Neuronal stem cell (in vitro differentiated cells): ENCODE measurements around the gene BTBD10.

Source experiments
- DNase-seq: peaks from one replicate; pipeline ENCODE4 v3.0.0-alpha.2; 2013; ENCODE audit warnings: low spot score
- H2AFZ ChIP-seq: one replicate; pipeline ENCODE4 v1.6.1; 2013; ENCODE audit warnings: mild to moderate bottlenecking, low read length, inconsistent platforms
- H2AK5ac ChIP-seq: 2 replicates; pipeline ENCODE4 v1.6.1; 2013; ENCODE audit warnings: low read depth, mild to moderate bottlenecking, inconsistent platforms, low read length, moderate library complexity, mixed read lengths
- H2BK120ac ChIP-seq: 2 replicates; pipeline ENCODE4 v1.6.1; 2013; ENCODE audit warnings: low read depth, mild to moderate bottlenecking, inconsistent platforms, low read length, moderate library complexity, mixed read lengths
- H2BK12ac ChIP-seq: one replicate; pipeline ENCODE4 v1.6.1; 2013; ENCODE audit warnings: low read length, inconsistent platforms
- H2BK15ac ChIP-seq: 2 replicates; pipeline ENCODE4 v1.6.1; 2013; ENCODE audit warnings: mild to moderate bottlenecking, low read length, inconsistent platforms, mixed read lengths
- H2BK5ac ChIP-seq: one replicate; pipeline ENCODE4 v1.6.1; 2013; ENCODE audit warnings: inconsistent platforms, mild to moderate bottlenecking, low read length, moderate library complexity
- H3K14ac ChIP-seq: one replicate; pipeline ENCODE4 v1.6.1; 2013; ENCODE audit warnings: low read length, inconsistent platforms
- H3K18ac ChIP-seq: 2 replicates; pipeline ENCODE4 v1.6.1; 2013; ENCODE audit warnings: low read length, inconsistent platforms
- H3K23ac ChIP-seq: 2 replicates; pipeline ENCODE4 v1.6.1; 2013; ENCODE audit warnings: low read depth, mild to moderate bottlenecking, mixed read lengths, low read length, inconsistent platforms; ENCODE audit not compliant: poor library complexity
- H3K27ac ChIP-seq: replicated peaks from 3 replicates; pipeline ENCODE4 v1.5.1; 2013; ENCODE audit warnings: low read length, inconsistent platforms
- H3K27me3 ChIP-seq, 3 experiments: 2 replicates each; pipeline ENCODE4 v1.6.1; 2013; ENCODE audit warnings: low read length in 3 of 3, mild to moderate bottlenecking in 2 of 3, inconsistent platforms in 1 of 3, low read depth in 1 of 3, mixed read lengths in 1 of 3, moderate library complexity in 1 of 3; ENCODE audit not compliant: control insufficient read depth in 3 of 3, insufficient read depth in 3 of 3
- H3K36me3 ChIP-seq, 2 donors: replicated peaks in 1 of 2; 2 replicates each; pipeline ENCODE4 v1.6.1; 2013; ENCODE audit warnings: low read length in 2 of 2; ENCODE audit not compliant: control insufficient read depth in 2 of 2, insufficient read depth in 2 of 2
- H3K4ac ChIP-seq: 2 replicates; pipeline ENCODE4 v1.6.1; 2013; ENCODE audit warnings: inconsistent platforms, mild to moderate bottlenecking, low read length, moderate library complexity
- H3K4me1 ChIP-seq, 2 donors: 1 replicate in 1 of 2; 2 replicates in 1 of 2; pipeline ENCODE4 v1.6.1; 2013; ENCODE audit warnings: low read length in 2 of 2, low read depth in 1 of 2; ENCODE audit not compliant: control insufficient read depth in 2 of 2, insufficient read depth in 1 of 2
- H3K4me2 ChIP-seq: one replicate; pipeline ENCODE4 v1.6.1; 2013; ENCODE audit warnings: mild to moderate bottlenecking, low read length, inconsistent platforms; ENCODE audit not compliant: insufficient read depth, poor library complexity, severe bottlenecking
- H3K4me3 ChIP-seq, 2 donors: 2 replicates each; pipeline ENCODE4 v1.5.1; 2013; ENCODE audit warnings: low read length in 2 of 2, mild to moderate bottlenecking in 2 of 2, inconsistent platforms in 1 of 2, moderate library complexity in 1 of 2
- H3K79me1 ChIP-seq: one replicate; pipeline ENCODE4 v1.6.1; 2013; ENCODE audit warnings: low read depth, mild to moderate bottlenecking, inconsistent platforms, low read length, moderate library complexity
- H3K9ac ChIP-seq: one replicate; pipeline ENCODE4 v1.6.1; 2013; ENCODE audit warnings: mild to moderate bottlenecking, low read depth, low read length, inconsistent platforms; ENCODE audit not compliant: poor library complexity
- H3K9me3 ChIP-seq, 2 donors: replicated peaks in 1 of 2; 2 replicates each; pipeline versions ENCODE3 to v1.6.1; 2013; ENCODE audit warnings: low read length in 2 of 2, mild to moderate bottlenecking in 2 of 2, inconsistent platforms in 1 of 2, low read depth in 1 of 2, mixed read lengths in 1 of 2, moderate library complexity in 1 of 2; ENCODE audit not compliant: control insufficient read depth in 2 of 2, insufficient read depth in 1 of 2
- H4K8ac ChIP-seq: one replicate; pipeline ENCODE4 v1.6.1; 2013; ENCODE audit warnings: low read depth, mild to moderate bottlenecking, inconsistent platforms, low read length, moderate library complexity
- H4K91ac ChIP-seq: one replicate; pipeline ENCODE4 v1.6.1; 2013; ENCODE audit warnings: low read length, low read depth, mild to moderate bottlenecking, inconsistent platforms; ENCODE audit not compliant: poor library complexity
- WGBS, 2 donors: extraction: QIAGEN DNeasy Blood & Tissue Kit; methylation state at CpG; one replicate each; pipeline ENCODE4 v1.1.7; 2013; ENCODE audit warnings: missing lambda C conversion rate in 2 of 2, mixed read lengths in 1 of 2; ENCODE audit not compliant: insufficient read length in 2 of 2, insufficient replicate concordance in 1 of 2; ENCODE audit errors: extremely low coverage in 2 of 2; 5-methylcytosine and 5-hydroxymethylcytosine counted together

The BTBD10 gene

GRCh38 chr11:13378316-13378715 is 84.7 kb downstream of the BTBD10 start:
- WGBS, 2 donors: no CpG with 5 or more reads among the region's 2 CpGs
- no peak overlapping the region for H3K18ac ChIP-seq

GRCh38 chr11:13376838-13377237 is 86.2 kb downstream of the BTBD10 start:
- Histone ChIP-seq H2BK120ac (no peak overlapping the region), H3K18ac (no peak overlapping the region), H3K4me3 (no peak overlapping the region), H3K79me1 (no peaks in the 10 kb centered on the region), H3K27ac (no peak overlapping the region), H3K9me3 (no peaks in the 10 kb centered on the region), H2AFZ (no peak overlapping the region), H2BK5ac (no peak overlapping the region), H2AK5ac (no peak overlapping the region), H3K4me2 (no peak overlapping the region), H2BK12ac (no peak overlapping the region), H3K9ac (no peak overlapping the region), H3K4me1 (peaks cover 0 to 4% of the 10 kb centered on the region in 2 donors), H3K23ac (no peak overlapping the region), H2BK15ac (no peak overlapping the region), H3K27me3 (no peaks in the 10 kb centered on the region), H3K14ac (no peak overlapping the region), H4K91ac (no peak overlapping the region), H3K36me3 (peaks cover 0 to 48% of the 10 kb centered on the region in 2 donors), H3K4ac (no peak overlapping the region), H4K8ac (no peak overlapping the region)
- no CpG with 5 or more reads among the region's 8 CpGs for WGBS, 2 donors
- DNase-seq: no peak

More at GRCh38 chr11:13378316-13378715, 84.7 kb downstream of the BTBD10 start:
- Histone ChIP-seq H2BK120ac (no peak overlapping the region), H3K79me1 (no peaks in the 10 kb centered on the region), H2BK15ac (no peak overlapping the region), H3K36me3 (peaks cover 0 to 52% of the 10 kb centered on the region in 2 donors), H4K8ac (no peak overlapping the region), H3K4me3 (no peak overlapping the region), H3K14ac (no peak overlapping the region), H2BK5ac (no peak overlapping the region), H2BK12ac (no peak overlapping the region), H3K9me3 (no peaks in the 10 kb centered on the region), H3K27me3 (no peaks in the 10 kb centered on the region), H3K4ac (no peak overlapping the region), H3K4me2 (no peak overlapping the region), H4K91ac (no peak overlapping the region), H3K27ac (no peak overlapping the region), H3K4me1 (no peaks in the 10 kb centered on the region), H2AK5ac (no peak overlapping the region), H3K9ac (no peak overlapping the region), H2AFZ (no peak overlapping the region), H3K23ac (no peak overlapping the region)
- no peak for DNase-seq

- H3K9ac ChIP-seq: no peak overlapping the region
- no CpG with 5 or more reads among the region's 5 CpGs for WGBS, 2 donors
- no peaks in the 10 kb centered on the region for H3K9me3 ChIP-seq
- no peaks in the 10 kb centered on the region for H3K27me3 ChIP-seq
- peaks cover 0 to 4% of the 10 kb centered on the region in 2 donors for H3K4me1 ChIP-seq
- H3K4ac ChIP-seq: no peak overlapping the region
- H3K4me3 ChIP-seq: no peak overlapping the region
- H4K91ac ChIP-seq: no peak overlapping the region
- no peak overlapping the region for H2BK15ac ChIP-seq
- peaks cover 0 to 45% of the 10 kb centered on the region in 2 donors for H3K36me3 ChIP-seq
- H2BK12ac ChIP-seq: no peak overlapping the region
- H2AFZ ChIP-seq: no peak overlapping the region
- no peak for DNase-seq
- H3K79me1 ChIP-seq: no peaks in the 10 kb centered on the region
- H3K4me2 ChIP-seq: no peak overlapping the region
- no peak overlapping the region for H2BK120ac ChIP-seq
- H2BK5ac ChIP-seq: no peak overlapping the region
- no peak overlapping the region for H3K27ac ChIP-seq
- H2AK5ac ChIP-seq: no peak overlapping the region
- no peak overlapping the region for H4K8ac ChIP-seq
- no peak overlapping the region for H3K18ac ChIP-seq
- no peak overlapping the region for H3K23ac ChIP-seq
- no peak overlapping the region for H3K14ac ChIP-seq
Measured at GRCh38 chr11:13376402-13376801, 86.6 kb downstream of the BTBD10 start.

GRCh38 chr11:13375798-13376197 is 87.2 kb downstream of the BTBD10 start:
- Histone ChIP-seq H2AFZ (no peak overlapping the region), H3K4ac (no peak overlapping the region), H3K23ac (no peak overlapping the region), H3K4me1 (peaks cover under 1 to 4% of the 10 kb centered on the region in 2 donors), H3K4me3 (no peak overlapping the region), H3K4me2 (no peak overlapping the region), H3K14ac (no peak overlapping the region), H2BK15ac (no peak overlapping the region), H3K36me3 (peaks cover 0 to 44% of the 10 kb centered on the region in 2 donors), H4K91ac (no peak overlapping the region), H3K27ac (no peak overlapping the region), H2BK12ac (no peak overlapping the region), H2BK120ac (no peak overlapping the region), H3K9ac (no peak overlapping the region), H2AK5ac (no peak overlapping the region), H3K18ac (no peak overlapping the region), H3K79me1 (no peaks in the 10 kb centered on the region), H3K9me3 (no peaks in the 10 kb centered on the region), H3K27me3 (no peaks in the 10 kb centered on the region), H4K8ac (no peak overlapping the region), H2BK5ac (no peak overlapping the region)
- no peak for DNase-seq
